ENCODE data around the gene CT83.

Gene CT83, protein sequence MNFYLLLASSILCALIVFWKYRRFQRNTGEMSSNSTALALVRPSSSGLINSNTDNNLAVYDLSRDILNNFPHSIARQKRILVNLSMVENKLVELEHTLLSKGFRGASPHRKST

DNA sequence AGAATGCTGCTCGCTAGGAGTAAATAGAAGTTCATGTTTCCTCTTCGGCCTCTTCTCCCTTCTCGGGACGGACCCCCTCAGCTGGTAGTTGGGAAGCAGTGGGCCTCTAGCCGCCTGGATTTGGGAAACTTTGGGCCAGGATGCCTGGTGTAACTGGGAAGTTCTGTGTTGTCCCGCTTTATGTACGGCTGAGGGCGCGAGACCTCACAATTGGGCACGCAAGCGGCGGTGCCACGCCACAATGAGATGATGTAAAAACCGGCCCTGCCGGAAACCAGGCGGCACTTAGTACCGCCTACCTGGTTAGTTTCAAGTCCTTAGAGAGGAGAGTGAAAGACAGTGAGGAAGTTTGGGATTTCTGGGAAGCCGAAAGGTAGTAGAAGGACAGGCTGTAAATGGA, at the start of gene CT83:
Gene CT83, minus strand, starts transcription at position 155 of the 400 bp plus-strand sequence. Its CDS starts 120 bp downstream, at position 35.
- DNase-seq, result no peak

GRCh38 chrX:116499780-116500179, 37.0 kb upstream of the CT83 start:
- no peak for DNase-seq

DNA sequence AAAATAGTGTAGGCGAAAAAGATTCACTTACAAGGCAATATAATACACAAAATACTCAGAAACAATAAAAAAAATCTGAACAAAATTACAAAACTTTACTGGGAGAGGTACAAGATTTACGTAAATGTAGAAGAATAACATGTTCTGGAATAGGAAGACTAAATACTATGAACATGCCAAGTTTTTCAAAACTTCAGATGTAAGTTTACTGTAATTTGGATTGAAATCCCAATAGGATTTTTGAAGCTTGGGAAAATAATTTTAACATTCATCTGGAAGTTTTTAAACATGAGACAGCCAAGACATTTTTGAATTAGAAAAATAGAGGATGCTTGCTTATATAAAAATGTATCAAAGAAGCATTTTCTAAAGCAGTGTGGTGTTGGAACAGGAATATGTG, 30.5 kb upstream of the CT83 start:
- no peak for DNase-seq

- no peak for DNase-seq
These were observed 27.3 kb upstream of the CT83 start for GRCh38 chrX:116490104-116490503.

DNA sequence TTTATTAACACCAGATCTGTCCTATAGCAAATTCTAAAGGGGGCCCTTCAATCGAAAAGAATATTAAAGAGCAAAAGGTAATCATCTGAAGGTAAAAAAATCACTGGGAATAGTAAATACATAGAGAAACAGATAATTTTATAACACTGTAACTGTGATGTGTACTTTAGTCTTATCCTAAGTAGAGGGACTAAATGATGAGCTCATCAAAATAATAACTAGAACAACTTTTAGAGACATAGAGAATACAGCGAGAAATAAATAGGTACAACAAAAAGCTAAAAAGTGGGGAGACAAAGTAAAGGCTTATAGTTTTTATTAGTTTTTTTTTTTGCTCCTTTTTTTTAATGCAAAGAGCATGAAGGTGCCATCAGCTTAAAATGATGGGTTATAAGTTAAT, 17.3 kb upstream of the CT83 start:
- DNase-seq, result no peak

DNA sequence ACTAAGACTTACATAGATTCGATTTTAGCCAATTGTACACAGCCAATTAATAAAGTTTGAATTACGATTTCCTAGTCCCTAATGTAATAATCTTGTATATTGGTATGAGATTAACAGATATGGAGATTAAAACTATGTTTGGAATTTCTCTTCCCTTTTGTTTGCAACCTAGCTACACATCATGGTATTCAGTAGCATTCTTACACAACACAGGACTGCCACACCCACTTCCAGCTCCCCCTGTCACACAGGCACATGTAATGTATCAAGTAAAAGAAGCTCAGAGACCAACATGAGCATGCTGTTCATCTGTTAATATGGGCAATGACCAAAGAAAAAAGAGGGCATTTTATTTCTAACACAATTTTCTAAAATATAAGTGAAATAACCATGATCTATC, 13.6 kb downstream of the CT83 start:
- DNase-seq, result no peak

GRCh38 chrX:116436358-116436816, 26.4 kb downstream of the CT83 start, which contains the start of gene SLC6A14:
Gene SLC6A14, plus strand, starts transcription at chrX:116436606. Its CDS starts 104 bp downstream, at chrX:116436710.
- DNase-seq, result no peak

DNA sequence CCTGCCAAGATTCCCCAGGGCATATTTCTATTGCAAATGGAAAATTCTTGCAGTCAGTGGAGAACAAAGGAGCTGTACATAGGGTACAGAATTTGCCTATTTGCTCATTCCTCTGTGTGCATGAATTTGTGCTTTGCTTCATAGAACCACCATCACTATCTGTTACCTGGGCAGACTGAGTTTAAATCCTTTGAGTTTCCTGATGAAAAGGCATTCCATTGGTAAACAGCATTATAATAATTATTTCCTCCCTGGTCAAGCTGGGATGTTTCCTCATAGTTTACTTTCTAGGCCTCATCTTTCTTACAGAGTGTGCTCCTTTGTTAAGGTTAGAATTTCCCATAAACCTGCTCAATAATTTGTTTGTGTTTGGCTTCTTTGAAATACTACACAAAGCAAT, 27.2 kb downstream of the CT83 start:
- no peak for DNase-seq

DNA sequence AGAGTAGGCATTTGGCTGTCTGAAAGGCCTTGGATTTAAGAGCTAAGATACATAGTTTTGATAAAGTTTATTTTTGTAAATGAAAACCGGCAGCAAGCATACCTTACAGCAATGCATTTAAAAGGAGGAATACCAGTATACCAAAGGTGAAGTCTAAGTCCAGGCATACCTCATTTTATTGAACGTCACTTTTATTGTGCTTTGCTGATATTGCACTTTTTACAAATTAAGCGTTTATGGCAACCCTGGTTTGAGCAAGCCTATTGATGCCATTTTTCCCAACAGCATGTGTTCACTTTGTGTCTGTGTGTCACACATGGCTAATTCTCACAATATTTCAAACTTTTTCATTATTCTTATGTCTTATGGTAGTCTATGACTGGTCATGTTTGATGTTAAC, 34.8 kb downstream of the CT83 start:
- DNase-seq, result no peak

DNA sequence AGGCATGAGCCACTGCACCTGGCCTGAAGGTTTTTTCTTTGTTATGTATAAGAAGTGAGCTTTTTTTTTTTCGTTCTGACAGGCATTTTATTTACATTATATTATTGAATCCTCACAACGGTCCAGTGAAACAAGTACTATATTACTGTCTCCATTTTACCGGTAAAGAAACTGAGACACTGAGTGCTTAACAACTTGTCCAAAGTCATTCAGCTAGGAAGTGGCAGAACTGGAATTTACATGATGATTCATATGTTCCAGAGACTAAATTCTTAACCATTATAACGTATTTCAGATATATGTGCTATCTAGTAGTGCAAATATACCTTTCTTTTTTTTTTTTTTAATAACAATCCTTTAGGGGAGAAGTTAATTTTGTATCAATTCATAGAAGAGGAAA, 44.8 kb downstream of the CT83 start:
- no peak for DNase-seq

DNA sequence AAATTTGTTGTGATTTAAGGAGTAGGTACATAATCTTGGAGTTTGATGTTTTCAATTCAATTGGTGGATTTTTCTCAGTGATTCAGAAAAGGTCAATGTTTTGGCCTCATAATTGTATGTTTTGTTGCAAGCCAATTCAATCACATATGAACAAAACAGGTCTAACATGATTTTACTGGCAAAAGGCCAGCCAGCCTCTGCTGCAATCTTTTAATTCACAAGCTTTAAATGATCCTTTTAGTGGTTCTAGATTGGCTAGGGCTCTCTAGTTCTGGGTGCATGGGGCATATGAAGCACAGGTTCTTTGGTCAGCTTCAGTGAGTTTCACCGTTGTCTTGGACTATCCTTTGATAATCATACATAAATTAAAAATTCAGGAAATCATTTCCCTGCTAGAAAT, 45.6 kb downstream of the CT83 start:
- no peak for DNase-seq

GRCh38 chrX:116413273-116413672, 49.5 kb downstream of the CT83 start:
- no peak for DNase-seq
